Right lobe of liver (tissue), 4 donors: ENCODE data around the gene NCAM2.

Source experiments
- CTCF ChIP-seq, 4 donors: fragments of 200-600 bp in 3 of 4; fragments of 450-650 bp in 1 of 4; IDR thresholded peaks; one replicate each; pipeline versions ENCODE4 v1.5.1 to v1.8.0; 2016 to 2022; ENCODE audit warnings: antibody characterized with exemption in 4 of 4, mild to moderate bottlenecking in 2 of 4
- POLR2A ChIP-seq: fragments of 450-650 bp; IDR thresholded peaks from one replicate; pipeline ENCODE4 v1.6.1; 2017; ENCODE audit warnings: antibody characterized with exemption, mild to moderate bottlenecking
- donor health status: DM: no; HTN: no; CAD: no.
- donor health status: DM: no; HTN: no; CAD: no.
- donor health status: DM: no; HTN: yes; CAD: no.

- TF ChIP-seq CTCF (IDR thresholded peaks at IDR 0.05) (no peak), POLR2A (no peak)
Observed at GRCh38 chr21:21109736-21110135, 111.5 kb downstream of the NCAM2 start.
